ENCODE data around the gene ADORA1. TPM values are rescaled to one million over a fixed set of nuclear protein-coding genes. Genes with fewer than 3 reads are reported as not detected.

Gene ADORA1
- total RNA-seq, 4 donors from 2014 or later, result 1.3 to 5.6 TPM; not detected in 2

GRCh38 chr1:203116091-203116820 is 11.3 kb upstream of the ADORA1 start:
- intact Hi-C loops (cut with DNase I; ENCODE audit: low total_unique reads) (loop anchor here (5.0 kb wide), 1 partner anchor 101 kb away; no protein-coding TSS in a partner anchor), in situ Hi-C loops (cut with MboI; ENCODE audit: low pct_ligation_motif_present in 1 of 4, low pct_unique_long_range_greater_than_20kb in 1 of 4, low sequenced_read_pairs in 3 of 4) (loop anchor here in 1 of 4 donors (10.0 kb wide), 1 partner anchor 99 kb away; no protein-coding TSS in a partner anchor)
- Histone ChIP-seq H3K4me1 (peaks cover 0 to 7% (median 3%) of the 10 kb centered on the region in 4 donors), H3K9me3 (no peaks in the 10 kb centered on the region), H3K27me3 (peaks cover 62% of the 10 kb centered on the region), H3K4me3 (no peak overlapping the region), H3K27ac (no peak overlapping the region), H3K36me3 (no peaks in the 10 kb centered on the region)
- DNase-seq, result no peak
- 54% methylated on average over 10 of the region's 10 CpGs; no CpG with 5 or more reads in 1 of the 2 donors for WGBS, 2 donors (ENCODE audit: low coverage in 1 of 2)
- TF ChIP-seq CTCF (IDR thresholded peaks at IDR 0.05) (no peak), POLR2AphosphoS5 (IDR thresholded peaks at IDR 0.05) (no peak), EP300 (IDR thresholded peaks at IDR 0.05; ENCODE audit: low read depth) (no peak)

- DNase-seq, result peak; percentile 71
- no peaks in the 10 kb centered on the region for H3K36me3 ChIP-seq
- 25 to 32% methylated on average over 6 to 31 of the region's 35 CpGs for WGBS, 2 donors (ENCODE audit: low coverage in 1 of 2)
- H3K9me3 ChIP-seq, result no peaks in the 10 kb centered on the region
- H3K4me3 ChIP-seq, result no peak overlapping the region
- peaks cover 0 to 7% (median 3%) of the 10 kb centered on the region in 4 donors for H3K4me1 ChIP-seq
- in situ Hi-C loops (cut with MboI; ENCODE audit: low pct_ligation_motif_present in 1 of 4, low pct_unique_long_range_greater_than_20kb in 1 of 4, low sequenced_read_pairs in 3 of 4) (loop anchor here in 1 of 4 donors (10.0 kb wide), 1 partner anchor 97 kb away; no protein-coding TSS in a partner anchor), intact Hi-C loops (cut with DNase I; ENCODE audit: low total_unique reads) (loop anchor here (5.0 kb wide), 1 partner anchor 99 kb away; no protein-coding TSS in a partner anchor)
- H3K27ac ChIP-seq, result no peak overlapping the region
- peak; percentile 59 to 75 (median 65) for TF ChIP-seq CTCF (IDR thresholded peaks at IDR 0.05)
- no peak for TF ChIP-seq EP300 (IDR thresholded peaks at IDR 0.05; ENCODE audit: low read depth)
- peaks cover 65% of the 10 kb centered on the region for H3K27me3 ChIP-seq
These were observed 9.6 kb upstream of the ADORA1 start for GRCh38 chr1:203117611-203118575.

GRCh38 chr1:203120325-203121153 is 7.0 kb upstream of the ADORA1 start:
- H3K27ac ChIP-seq, result no peak overlapping the region
- no peak for DNase-seq
- intact Hi-C loops (cut with DNase I; ENCODE audit: low total_unique reads), result no loop called here
- H3K4me3 ChIP-seq, result no peak overlapping the region
- in situ Hi-C loops (cut with MboI; ENCODE audit: low pct_ligation_motif_present in 1 of 4, low pct_unique_long_range_greater_than_20kb in 1 of 4, low sequenced_read_pairs in 3 of 4), result no loop called here
- WGBS, 2 donors (ENCODE audit: low coverage in 1 of 2), result 76 to 81% methylated on average over 3 to 7 of the region's 7 CpGs
- H3K27me3 ChIP-seq, result peaks cover 83% of the 10 kb centered on the region
- no peaks in the 10 kb centered on the region for H3K36me3 ChIP-seq
- H3K4me1 ChIP-seq, result peaks cover 0 to 7% (median 3%) of the 10 kb centered on the region in 4 donors
- no peaks in the 10 kb centered on the region for H3K9me3 ChIP-seq
- TF ChIP-seq CTCF (IDR thresholded peaks at IDR 0.05), result no peak
- no peak for TF ChIP-seq EP300 (IDR thresholded peaks at IDR 0.05; ENCODE audit: low read depth)
- no peak for TF ChIP-seq POLR2AphosphoS5 (IDR thresholded peaks at IDR 0.05)
- TF ChIP-seq POLR2A (IDR thresholded peaks at IDR 0.05), result no peak

Data from transverse colon (tissue), 4 donors.